ENCODE results near the gene CASP8AP2. TPM values are rescaled to one million over a fixed set of nuclear protein-coding genes. Genes with fewer than 3 reads are reported as not detected.

Gene CASP8AP2
- total RNA-seq, 1 donor from 2014 or later, result 36.6 TPM

GRCh38 chr6:89786970-89787369 lies 42.7 kb upstream of the CASP8AP2 start:
- Mint-ChIP-seq H3K4me3 (no peak overlapping the region), H3K36me3 (ENCODE audit: low read depth) (peaks cover 21% of the 10 kb centered on the region), H3K9me3 (peaks cover 3% of the 10 kb centered on the region), H3K27ac (ENCODE audit: unreplicated experiment) (no peak overlapping the region), H3K27me3 (ENCODE audit: low read depth) (no peaks in the 10 kb centered on the region), H3K4me1 (no peaks in the 10 kb centered on the region)
- TF ChIP-seq CTCF (conservative IDR thresholded peaks at IDR 0.05), result no peak
- no peak for DNase-seq (ENCODE audit: low read depth, low spot score)

GRCh38 chr6:89787660-89788328 lies 41.9 kb upstream of the CASP8AP2 start:
- Mint-ChIP-seq H3K27ac (ENCODE audit: unreplicated experiment) (no peak overlapping the region), H3K9me3 (peaks cover 3% of the 10 kb centered on the region), H3K4me3 (no peak overlapping the region), H3K36me3 (ENCODE audit: low read depth) (peaks cover 21% of the 10 kb centered on the region), H3K27me3 (ENCODE audit: low read depth) (no peaks in the 10 kb centered on the region), H3K4me1 (no peaks in the 10 kb centered on the region)
- TF ChIP-seq CTCF (conservative IDR thresholded peaks at IDR 0.05), result no peak
- DNase-seq (ENCODE audit: low read depth, low spot score), result no peak

- Mint-ChIP-seq H3K36me3 (ENCODE audit: low read depth) (peaks cover 12% of the 10 kb centered on the region), H3K27me3 (ENCODE audit: low read depth) (no peaks in the 10 kb centered on the region), H3K4me1 (no peaks in the 10 kb centered on the region), H3K9me3 (no peaks in the 10 kb centered on the region), H3K4me3 (no peak overlapping the region), H3K27ac (ENCODE audit: unreplicated experiment) (no peak overlapping the region)
- no peak for TF ChIP-seq CTCF (conservative IDR thresholded peaks at IDR 0.05)
- DNase-seq (ENCODE audit: low read depth, low spot score), result no peak
Observed at GRCh38 chr6:89789980-89790379, 39.7 kb upstream of the CASP8AP2 start.

- Mint-ChIP-seq H3K4me3 (no peak overlapping the region), H3K27ac (ENCODE audit: unreplicated experiment) (no peak overlapping the region), H3K27me3 (ENCODE audit: low read depth) (no peaks in the 10 kb centered on the region), H3K36me3 (ENCODE audit: low read depth) (peaks cover 7% of the 10 kb centered on the region), H3K9me3 (no peaks in the 10 kb centered on the region), H3K4me1 (no peaks in the 10 kb centered on the region)
- no peak for TF ChIP-seq CTCF (conservative IDR thresholded peaks at IDR 0.05)
- DNase-seq (ENCODE audit: low read depth, low spot score), result no peak
Observed at GRCh38 chr6:89790403-89790802, 39.3 kb upstream of the CASP8AP2 start.

GRCh38 chr6:89792881-89793280 lies 36.8 kb upstream of the CASP8AP2 start:
- no peaks in the 10 kb centered on the region for H3K9me3 Mint-ChIP-seq
- H3K4me3 Mint-ChIP-seq, result no peak overlapping the region
- DNase-seq (ENCODE audit: low read depth, low spot score), result peak; percentile 18
- no peaks in the 10 kb centered on the region for H3K27me3 Mint-ChIP-seq (ENCODE audit: low read depth)
- H3K27ac Mint-ChIP-seq (ENCODE audit: unreplicated experiment), result no peak overlapping the region
- peaks cover 7% of the 10 kb centered on the region for H3K36me3 Mint-ChIP-seq (ENCODE audit: low read depth)
- peak; percentile 58 for TF ChIP-seq CTCF (conservative IDR thresholded peaks at IDR 0.05)
- no peaks in the 10 kb centered on the region for H3K4me1 Mint-ChIP-seq

All from neural crest cell (in vitro differentiated cells).